ENCODE data around the gene SNCB.

Gene SNCB

DNA sequence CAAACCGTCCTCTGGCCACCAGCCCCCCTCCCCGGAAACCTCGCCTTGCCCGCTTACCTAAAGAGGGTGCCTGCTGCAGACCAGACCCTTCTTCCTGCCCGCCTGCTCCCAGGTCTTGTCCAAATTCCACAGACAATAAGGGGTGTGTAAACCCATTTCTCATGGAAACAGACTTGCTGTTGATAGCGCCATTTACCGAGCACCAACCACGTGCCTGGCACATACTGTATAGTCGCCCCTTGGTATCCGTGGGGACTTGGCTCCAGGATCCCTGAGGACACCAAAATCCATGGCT lies 56.1 kb downstream of the SNCB start:
- DNase-seq (ENCODE audit: low read depth in 2 of 2), result no peak

DNA sequence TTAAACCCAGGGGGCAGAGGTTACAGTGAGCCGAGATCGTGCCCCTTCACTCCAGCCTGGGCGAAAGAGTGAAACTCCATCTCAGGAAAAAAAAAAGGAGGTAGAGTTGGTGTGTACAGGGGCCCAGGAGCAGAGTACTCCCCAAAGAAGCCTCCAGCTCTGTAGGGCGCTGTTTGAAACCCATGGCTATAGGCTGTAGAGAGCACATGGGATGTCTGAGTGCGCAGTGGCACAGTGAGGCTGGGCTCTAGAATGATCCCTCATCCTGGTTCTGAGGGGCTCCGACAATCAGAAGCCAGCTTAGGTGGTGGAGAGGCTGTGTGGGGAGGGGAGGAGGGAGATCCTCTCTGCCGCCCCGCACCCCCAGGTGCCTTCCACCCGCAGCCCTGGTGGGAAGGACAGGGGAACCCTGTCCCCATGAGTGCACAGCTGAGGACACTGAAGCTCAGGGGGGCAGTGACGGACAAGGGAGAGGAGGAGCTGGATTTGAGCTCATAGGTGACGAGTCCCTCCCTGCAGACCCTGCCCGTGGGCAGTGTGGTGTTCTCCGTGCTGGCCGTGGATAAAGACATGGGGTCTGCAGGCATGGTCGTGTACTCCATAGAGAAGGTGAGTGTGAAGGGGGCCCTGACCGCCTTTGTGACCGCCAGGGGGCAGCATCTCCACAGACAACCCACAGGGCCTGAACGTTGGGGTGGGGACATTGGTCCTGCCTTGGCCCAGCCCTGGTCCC lies 56.6 kb downstream of the SNCB start:
- DNase-seq (ENCODE audit: low read depth in 2 of 2), result peak; percentile 58 to 59

Measured in stimulated activated CD8-positive, alpha-beta memory T cell treated with anti-CD3 and anti-CD28 coated beads, Interleukin-7, amount 100 ng/mL, for 4 hours (primary cell).